HG03196 (cell line): Measurements from ENCODE around the gene PLN.

ENCODE experiments used
- ATAC-seq: cut with Tn5 transposase; IDR thresholded peaks from one replicate; pipeline ENCODE4 v1.9.1; 2021; ENCODE audit not compliant: unreplicated experiment

Gene PLN

GRCh38 chr6:118548136-118548535, at the start of gene PLN:
TSS of gene PLN (plus strand) at chr6:118548296. CDS start at chr6:118558922, 10,626 bp downstream.
- ATAC-seq = no peak

- no peak for ATAC-seq
Observed at GRCh38 chr6:118500130-118501015, 47.7 kb upstream of the PLN start.

GRCh38 chr6:118501099-118501498, 47.0 kb upstream of the PLN start:
- ATAC-seq = no peak

DNA sequence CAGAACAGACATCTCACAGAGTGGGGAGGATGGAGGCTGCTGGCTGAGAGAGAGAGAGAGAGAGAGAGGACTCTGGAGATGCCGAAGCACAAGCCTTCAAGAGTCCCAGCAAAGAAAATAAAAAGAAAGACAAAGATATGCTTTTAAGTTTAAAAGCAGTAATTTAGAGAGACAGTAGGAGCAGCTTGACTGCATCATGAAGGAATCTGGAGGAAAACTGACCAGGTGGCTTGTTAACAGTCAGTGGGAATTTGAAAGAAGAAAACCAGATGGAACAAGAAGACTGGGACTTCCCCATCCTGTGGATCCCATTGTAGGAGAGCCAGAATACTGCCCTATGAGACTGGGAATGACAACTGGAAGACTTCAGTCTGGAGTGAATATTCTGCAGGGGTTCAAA, 46.3 kb upstream of the PLN start:
- ATAC-seq = no peak

DNA sequence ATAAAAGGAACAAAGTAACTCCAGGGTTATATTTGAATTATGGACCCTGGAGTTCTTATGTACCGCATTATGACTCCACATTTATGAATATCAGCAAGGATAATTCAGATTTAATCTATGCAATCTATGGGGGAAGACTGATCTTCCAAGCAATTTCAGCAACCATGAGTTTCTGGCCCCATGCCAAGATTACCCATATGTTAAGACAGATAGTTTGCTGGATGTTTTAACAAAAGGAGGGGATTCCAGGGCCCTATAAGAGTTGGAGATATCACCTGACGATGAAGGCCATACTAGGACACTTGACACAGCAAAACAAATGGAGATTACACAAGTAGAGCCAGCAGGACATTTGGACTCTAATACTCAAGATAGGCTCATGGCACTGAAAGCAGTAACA, 45.9 kb upstream of the PLN start:
- no peak for ATAC-seq

- no peak for ATAC-seq
Observed at GRCh38 chr6:118504611-118505010, 43.5 kb upstream of the PLN start.

DNA sequence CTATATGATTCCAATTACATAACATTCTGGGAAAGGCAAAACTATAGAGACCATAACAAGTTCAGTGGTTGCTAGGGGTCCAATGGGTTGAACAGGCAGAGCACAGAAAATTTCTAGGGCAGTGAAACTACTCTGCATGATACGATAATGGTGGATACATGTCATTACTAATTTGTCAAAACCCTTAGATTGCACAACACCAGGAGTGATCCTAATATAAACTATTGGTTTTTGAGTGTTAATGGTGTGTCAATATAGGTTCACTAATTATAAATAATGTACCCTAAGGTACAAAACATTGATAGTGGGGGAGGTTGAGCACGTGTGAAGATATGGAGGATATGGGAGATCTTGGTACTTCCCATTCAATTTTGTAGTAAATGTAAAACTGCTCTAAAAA, 42.4 kb upstream of the PLN start:
- no peak for ATAC-seq

GRCh38 chr6:118506071-118506638, 41.9 kb upstream of the PLN start:
- ATAC-seq = no peak

DNA sequence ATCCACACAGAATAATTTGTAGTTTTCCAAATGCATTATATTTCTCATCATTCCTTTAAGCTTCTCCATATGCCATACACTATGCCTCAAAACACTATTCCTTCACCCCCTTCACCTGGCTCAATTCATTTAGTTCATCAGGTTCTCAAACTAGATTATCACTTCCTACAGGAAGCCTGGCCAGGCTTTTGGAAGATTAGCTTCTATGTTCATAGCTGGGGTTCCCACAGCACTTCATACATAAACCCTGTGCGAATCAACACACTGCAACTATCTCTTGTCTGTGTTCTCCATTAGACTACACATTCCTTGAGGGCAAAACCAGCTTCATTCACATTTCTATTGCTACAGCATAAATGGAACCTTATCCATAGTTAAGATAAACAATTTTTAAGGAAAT, 40.5 kb upstream of the PLN start:
- ATAC-seq = no peak

GRCh38 chr6:118509009-118509617, 39.0 kb upstream of the PLN start:
- no peak for ATAC-seq

- no peak for ATAC-seq
Observed at GRCh38 chr6:118511930-118512715, 36.0 kb upstream of the PLN start.

DNA sequence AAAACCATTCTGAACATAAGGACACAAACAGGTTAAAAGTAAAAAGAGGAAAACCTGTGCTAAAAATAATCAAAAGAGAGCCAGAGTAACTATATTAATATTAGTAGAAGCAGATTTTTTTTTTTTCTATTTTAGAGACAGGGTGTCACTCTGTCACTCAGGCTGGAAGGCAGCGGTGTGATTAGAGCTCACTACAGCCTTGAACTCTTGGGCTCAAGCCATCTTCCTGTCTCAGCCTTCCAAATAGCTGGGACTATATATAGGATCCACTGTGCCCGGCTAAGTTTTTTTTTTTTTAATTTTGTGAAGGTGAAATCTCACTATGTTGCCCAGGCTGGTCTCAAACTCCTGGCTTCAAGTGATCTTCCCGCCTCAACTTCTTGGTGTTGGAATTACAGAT, 33.4 kb upstream of the PLN start:
- ATAC-seq = no peak

DNA sequence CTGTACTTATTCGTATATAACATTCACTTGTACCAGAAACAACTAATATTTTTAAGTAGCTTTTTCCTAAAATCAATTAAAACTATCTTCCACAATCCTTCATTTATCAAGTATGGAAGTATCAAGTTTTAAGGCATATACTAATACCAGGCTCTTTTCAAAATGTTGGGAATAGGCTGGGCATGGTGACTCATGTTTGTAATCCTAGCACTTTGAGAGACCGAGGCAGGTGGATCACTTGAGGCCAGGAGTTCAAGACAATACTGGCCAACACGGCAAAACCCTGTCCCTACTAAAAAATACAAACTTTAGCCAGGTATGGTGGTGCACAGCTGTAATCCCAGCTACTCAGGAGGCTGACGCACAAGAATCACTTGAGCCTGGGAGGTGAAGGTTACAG, 25.7 kb upstream of the PLN start:
- no peak for ATAC-seq

GRCh38 chr6:118523216-118523615, 24.9 kb upstream of the PLN start:
- no peak for ATAC-seq

DNA sequence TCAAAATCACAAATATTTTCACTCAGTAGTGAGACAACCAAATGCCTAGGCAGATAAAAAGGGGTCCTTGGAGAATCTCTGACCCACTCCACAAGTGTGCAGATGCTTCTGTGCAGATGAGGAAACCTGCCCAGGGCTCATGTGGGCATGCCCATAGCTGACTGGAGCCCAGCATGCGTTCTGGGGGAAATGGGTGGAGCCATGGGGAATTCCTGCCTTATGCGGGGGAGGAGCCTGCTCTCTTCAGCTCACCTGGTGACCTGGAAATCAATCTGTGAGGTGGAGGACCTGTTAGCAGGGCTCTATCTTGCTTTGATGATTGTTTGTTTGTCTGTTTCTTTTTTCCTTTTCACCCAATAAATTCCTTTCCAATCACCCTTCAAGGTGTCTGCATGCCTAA, 23.4 kb upstream of the PLN start:
- no peak for ATAC-seq

- ATAC-seq = no peak
Observed at GRCh38 chr6:118525913-118526780, 21.9 kb upstream of the PLN start.

GRCh38 chr6:118528129-118528528, 20.0 kb upstream of the PLN start:
- ATAC-seq = no peak

DNA sequence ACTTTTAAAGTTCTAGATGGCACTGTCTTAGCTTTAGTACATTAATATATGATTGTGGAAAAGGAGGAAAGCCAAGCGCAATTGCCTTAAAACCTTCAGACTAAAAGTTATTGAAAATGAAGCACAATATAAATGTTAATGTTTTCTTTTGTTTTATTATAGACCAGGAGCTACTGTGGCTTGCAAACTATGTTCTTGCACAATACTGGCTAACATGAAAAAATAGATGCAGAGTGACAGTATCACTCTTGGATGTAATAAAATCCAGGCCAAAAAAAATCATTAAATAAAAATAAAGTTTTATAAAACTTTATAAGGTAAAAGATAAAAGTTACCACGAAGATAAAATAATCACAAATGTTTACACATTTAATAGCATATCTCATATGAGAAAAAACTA, 18.3 kb upstream of the PLN start:
- ATAC-seq = no peak

DNA sequence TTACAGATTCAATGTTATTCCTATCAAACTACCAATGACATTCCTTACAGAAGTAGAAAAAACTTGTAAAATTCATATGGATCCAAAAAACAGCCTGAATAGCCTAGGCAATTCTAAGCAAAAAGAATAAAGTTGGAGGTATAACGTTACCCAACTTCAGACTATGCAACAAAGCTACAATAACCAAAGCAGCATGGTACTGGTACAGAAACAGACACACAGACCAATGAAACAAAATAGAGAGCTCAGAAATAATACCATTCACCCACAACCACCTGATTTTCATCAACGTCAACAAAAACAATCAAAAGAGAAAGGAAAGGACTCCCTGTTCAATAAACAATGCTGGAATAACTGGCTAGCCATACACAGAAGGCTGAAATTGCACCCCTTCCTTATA, 17.2 kb upstream of the PLN start:
- no peak for ATAC-seq

GRCh38 chr6:118535176-118535844, 12.8 kb upstream of the PLN start:
- no peak for ATAC-seq
